Nephron (organoid): ENCODE results near the gene ABHD12.
A peak's percentile ranks its signal among the peaks of the same experiment; 100 is the strongest.

Experiments
- H3K27ac Mint-ChIP-seq, 3 experiments: 2 replicates each; pipeline ENCODE4 v1.8.0; 2020; ENCODE audit warnings: mixed read lengths in 3 of 3, mild to moderate bottlenecking in 2 of 3, moderate library complexity in 1 of 3
- H3K27me3 Mint-ChIP-seq: 2 replicates; pipeline ENCODE4 v1.8.0; 2021; ENCODE audit warnings: low read depth, mild to moderate bottlenecking, moderate library complexity, mixed read lengths
- H3K36me3 Mint-ChIP-seq: 2 replicates; pipeline ENCODE4 v1.8.0; 2020; ENCODE audit warnings: low read depth, mixed read lengths
- H3K4me1 Mint-ChIP-seq: 2 replicates; pipeline ENCODE4 v1.8.0; 2020; ENCODE audit warnings: mixed read lengths
- H3K4me3 Mint-ChIP-seq, 3 experiments: 2 replicates each; pipeline ENCODE4 v1.8.0; 2020; ENCODE audit warnings: mild to moderate bottlenecking in 3 of 3, mixed read lengths in 3 of 3, moderate library complexity in 2 of 3
- H3K9me3 Mint-ChIP-seq: 2 replicates; pipeline ENCODE4 v1.8.0; 2020; ENCODE audit warnings: mixed read lengths
- TF ChIP-seq, protein P1 (sequence below), 3 experiments: fragments of 200-600 bp; sonication (generic); IDR thresholded peaks; one replicate each; pipeline ENCODE4 v1.5.0; 2021; ENCODE audit warnings: antibody characterized with exemption in 3 of 3; ENCODE audit not compliant: unreplicated experiment in 3 of 3

Gene ABHD12

DNA sequence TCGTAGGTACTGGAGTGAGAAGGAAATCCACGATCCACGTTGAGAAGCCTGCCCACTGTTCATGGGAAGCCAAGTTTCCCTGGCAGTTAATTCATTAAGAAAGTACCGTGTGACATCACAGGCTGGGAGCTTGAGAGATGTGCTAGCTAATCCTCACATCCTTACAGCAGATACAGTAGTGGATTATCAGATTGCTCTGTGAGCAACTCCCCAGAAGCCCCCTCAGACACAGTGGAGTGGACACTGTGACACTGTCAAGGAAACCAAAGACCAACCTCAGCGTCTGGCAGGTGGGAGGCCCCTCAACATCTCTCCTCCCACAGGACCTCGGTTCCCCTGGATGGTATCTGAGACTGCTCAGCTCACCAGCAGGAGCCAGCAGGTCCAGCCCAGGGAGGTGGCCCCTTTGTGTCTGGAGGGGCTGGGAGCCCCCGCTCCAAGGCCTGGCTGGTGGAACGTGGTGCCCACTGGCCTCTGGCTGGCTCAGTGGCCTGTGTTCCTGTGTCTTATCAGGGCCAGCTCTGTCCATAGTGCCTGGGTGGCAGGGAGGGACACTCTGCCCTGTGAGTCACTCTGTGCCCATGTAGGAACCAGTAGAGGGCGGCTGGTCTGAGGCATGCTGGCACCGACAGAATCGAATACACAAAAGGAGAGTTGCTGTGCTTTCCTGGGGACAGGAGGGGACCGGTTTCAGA, 135.5 kb downstream of the ABHD12 start:
- H3K4me3 Mint-ChIP-seq = no peak overlapping the region
- TF ChIP-seq, protein P1, sequence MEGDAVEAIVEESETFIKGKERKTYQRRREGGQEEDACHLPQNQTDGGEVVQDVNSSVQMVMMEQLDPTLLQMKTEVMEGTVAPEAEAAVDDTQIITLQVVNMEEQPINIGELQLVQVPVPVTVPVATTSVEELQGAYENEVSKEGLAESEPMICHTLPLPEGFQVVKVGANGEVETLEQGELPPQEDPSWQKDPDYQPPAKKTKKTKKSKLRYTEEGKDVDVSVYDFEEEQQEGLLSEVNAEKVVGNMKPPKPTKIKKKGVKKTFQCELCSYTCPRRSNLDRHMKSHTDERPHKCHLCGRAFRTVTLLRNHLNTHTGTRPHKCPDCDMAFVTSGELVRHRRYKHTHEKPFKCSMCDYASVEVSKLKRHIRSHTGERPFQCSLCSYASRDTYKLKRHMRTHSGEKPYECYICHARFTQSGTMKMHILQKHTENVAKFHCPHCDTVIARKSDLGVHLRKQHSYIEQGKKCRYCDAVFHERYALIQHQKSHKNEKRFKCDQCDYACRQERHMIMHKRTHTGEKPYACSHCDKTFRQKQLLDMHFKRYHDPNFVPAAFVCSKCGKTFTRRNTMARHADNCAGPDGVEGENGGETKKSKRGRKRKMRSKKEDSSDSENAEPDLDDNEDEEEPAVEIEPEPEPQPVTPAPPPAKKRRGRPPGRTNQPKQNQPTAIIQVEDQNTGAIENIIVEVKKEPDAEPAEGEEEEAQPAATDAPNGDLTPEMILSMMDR (IDR thresholded peaks at IDR 0.05; ENCODE audit: unreplicated experiment in 3 of 3) = no peak
- peaks cover 31% of the 10 kb centered on the region for H3K4me1 Mint-ChIP-seq

DNA sequence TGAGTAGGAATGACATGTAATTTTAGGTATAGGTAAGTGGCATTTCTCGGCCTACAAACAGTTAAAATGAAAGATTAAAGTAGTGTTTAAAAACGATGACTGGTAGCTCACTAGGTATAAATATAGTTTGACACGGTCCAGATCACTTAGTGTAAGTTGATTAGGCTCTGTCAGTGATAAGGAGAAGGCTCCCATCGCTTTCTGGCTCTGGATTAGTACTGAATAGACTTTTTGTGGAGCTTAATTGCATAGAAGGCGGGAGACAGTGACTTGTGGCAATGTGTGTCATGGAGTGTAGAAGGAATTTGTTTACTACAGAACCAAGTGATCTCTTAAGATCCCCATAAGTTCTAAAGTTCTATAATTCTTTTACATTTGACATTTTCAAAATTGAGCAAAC, 136.1 kb downstream of the ABHD12 start:
- TF ChIP-seq, protein P1 (IDR thresholded peaks at IDR 0.05; ENCODE audit: unreplicated experiment in 3 of 3) = no peak
- Mint-ChIP-seq H3K4me1 (peaks cover 33% of the 10 kb centered on the region), H3K27ac (peak overlapping the region in 2 of 3 experiments; percentile 22 to 50), H3K27me3 (peaks cover 4% of the 10 kb centered on the region), H3K4me3 (no peak overlapping the region), H3K9me3 (peaks cover 7% of the 10 kb centered on the region), H3K36me3 (peaks cover 34% of the 10 kb centered on the region)

More for the DNA sequence above, 135.5 kb downstream of the ABHD12 start:
- peaks cover 40% of the 10 kb centered on the region for H3K36me3 Mint-ChIP-seq
- H3K27me3 Mint-ChIP-seq = peaks cover 4% of the 10 kb centered on the region
- H3K9me3 Mint-ChIP-seq = peaks cover 12% of the 10 kb centered on the region
- no peak overlapping the region for H3K27ac Mint-ChIP-seq

DNA sequence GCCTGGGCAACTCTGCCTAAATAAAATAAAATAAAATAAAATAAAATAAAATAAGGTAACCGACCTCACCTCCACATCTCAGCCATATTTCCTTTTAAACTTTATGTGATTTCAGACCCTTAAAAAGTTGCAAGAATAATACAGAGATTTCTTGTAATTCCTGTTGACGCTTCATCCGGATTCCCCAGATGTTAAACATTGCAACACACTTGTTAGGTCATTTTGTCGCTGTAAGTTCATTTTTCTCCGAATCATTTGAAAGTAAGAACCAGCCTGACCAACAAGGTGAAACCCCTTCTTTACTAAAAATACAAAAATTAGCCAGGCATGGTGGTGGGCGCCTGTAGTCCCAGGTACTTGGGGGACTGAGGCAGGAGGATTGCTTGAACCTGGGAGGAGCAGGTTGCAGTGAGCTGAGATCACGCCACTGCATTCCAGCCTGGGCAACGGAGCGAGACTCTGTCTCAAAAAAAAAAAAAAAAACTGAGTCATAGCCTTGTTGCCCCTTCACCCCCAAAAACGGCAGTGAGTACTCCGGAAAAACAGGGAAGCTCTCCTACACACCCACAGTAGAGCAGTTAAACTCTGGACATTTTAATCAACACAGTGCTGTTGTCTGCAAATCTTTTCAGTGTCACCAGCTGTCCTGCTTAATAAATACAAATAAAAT, 136.9 kb downstream of the ABHD12 start:
- Mint-ChIP-seq H3K4me1 (peaks cover 42% of the 10 kb centered on the region), H3K4me3 (peak overlapping the region in 1 of 3 experiments; percentile 10), H3K27me3 (no peaks in the 10 kb centered on the region), H3K9me3 (peaks cover 2% of the 10 kb centered on the region), H3K27ac (peak overlapping the region in 2 of 3 experiments; percentile 54 to 78), H3K36me3 (peaks cover 26% of the 10 kb centered on the region)
- TF ChIP-seq, protein P1 (IDR thresholded peaks at IDR 0.05; ENCODE audit: unreplicated experiment in 3 of 3) = no peak

DNA sequence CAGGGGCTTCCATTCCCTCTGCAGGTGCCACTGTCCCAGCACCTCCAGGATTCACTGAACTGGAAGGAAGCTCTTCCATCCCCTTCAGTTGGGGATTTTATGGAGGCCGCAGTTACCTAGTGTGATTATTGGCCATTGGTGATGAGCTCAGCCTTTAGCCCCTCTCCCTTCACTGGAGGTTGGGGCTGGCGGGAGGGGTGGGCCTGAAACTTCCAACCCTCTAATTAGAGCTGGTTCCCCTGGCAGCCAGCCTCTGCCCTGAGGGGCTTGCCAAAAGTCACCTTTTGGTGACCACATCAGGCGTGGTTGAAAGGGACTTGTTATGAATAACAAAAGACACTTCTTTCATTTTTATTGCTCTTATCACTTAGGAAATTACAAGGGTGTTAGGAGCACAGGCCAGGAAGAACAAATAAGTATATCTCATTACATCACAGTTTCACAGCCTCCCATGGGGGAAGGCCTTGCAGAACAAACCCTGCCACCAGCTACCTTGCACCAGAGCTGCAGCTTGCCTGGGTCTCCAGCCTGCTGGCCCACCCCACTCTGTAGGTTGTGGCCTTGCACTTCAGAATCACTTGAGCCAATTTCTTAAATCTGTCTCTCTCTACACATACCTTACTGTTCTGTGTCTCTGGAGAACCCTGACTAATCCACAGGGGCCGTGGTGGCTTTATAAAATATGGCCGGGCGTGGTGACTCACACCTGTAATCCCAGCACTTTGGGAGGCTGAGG, 137.8 kb downstream of the ABHD12 start:
- Mint-ChIP-seq H3K4me3 (no peak overlapping the region), H3K9me3 (peaks cover 1% of the 10 kb centered on the region), H3K27ac (peak overlapping the region in 1 of 3 experiments; percentile 50), H3K4me1 (peaks cover 44% of the 10 kb centered on the region), H3K36me3 (peaks cover 17% of the 10 kb centered on the region), H3K27me3 (no peaks in the 10 kb centered on the region)
- TF ChIP-seq, protein P1 (IDR thresholded peaks at IDR 0.05; ENCODE audit: unreplicated experiment in 3 of 3) = no peak

DNA sequence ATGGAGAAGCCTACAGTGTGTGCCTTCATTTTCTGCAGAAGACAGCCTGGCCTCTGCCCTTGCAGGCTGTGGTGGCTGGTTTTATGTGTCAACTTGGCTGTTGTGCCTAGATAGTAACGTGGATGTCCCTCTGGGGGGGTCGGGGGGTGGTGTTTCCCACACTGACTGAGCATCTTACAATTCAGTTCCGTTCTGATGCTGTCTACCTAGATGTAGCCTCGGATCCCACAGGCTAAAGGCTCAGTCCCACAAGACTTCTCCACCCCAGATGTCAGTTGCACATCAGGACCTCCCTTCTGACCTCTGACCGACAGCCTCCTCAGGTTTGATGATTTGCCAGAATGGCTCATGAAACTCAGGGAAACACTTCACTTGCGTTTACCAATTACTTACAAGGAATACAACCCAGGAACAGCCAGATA, 138.4 kb downstream of the ABHD12 start:
- H3K4me3 Mint-ChIP-seq = peak overlapping the region in 2 of 3 experiments; percentile 32 to 47
- H3K9me3 Mint-ChIP-seq = no peaks in the 10 kb centered on the region
- peaks cover 14% of the 10 kb centered on the region for H3K36me3 Mint-ChIP-seq
- H3K27ac Mint-ChIP-seq = peak overlapping the region in 1 of 3 experiments; percentile 50
- TF ChIP-seq, protein P1 (IDR thresholded peaks at IDR 0.05; ENCODE audit: unreplicated experiment in 3 of 3) = no peak
- no peaks in the 10 kb centered on the region for H3K27me3 Mint-ChIP-seq
- peaks cover 44% of the 10 kb centered on the region for H3K4me1 Mint-ChIP-seq
